Mucosa of rectum (tissue), 2 donors: Measurements from ENCODE around the gene DYNLRB2.

Experiments used
- H3K27ac ChIP-seq, 2 donors: one replicate each; pipeline ENCODE4 v1.7.0; 2013; ENCODE audit warnings: inconsistent platforms in 2 of 2, low read depth in 2 of 2, low read length in 2 of 2
- H3K27me3 ChIP-seq, 2 donors: one replicate each; pipeline ENCODE4 v1.7.0; 2013; ENCODE audit warnings: low read length in 2 of 2; ENCODE audit not compliant: control insufficient read depth in 2 of 2, insufficient read depth in 2 of 2
- H3K36me3 ChIP-seq, 2 donors: one replicate each; pipeline ENCODE4 v1.7.0; 2013; ENCODE audit warnings: low read length in 2 of 2; ENCODE audit not compliant: control insufficient read depth in 2 of 2, insufficient read depth in 2 of 2
- H3K4me1 ChIP-seq, 2 donors: one replicate each; pipeline ENCODE4 v1.7.0; 2013; ENCODE audit warnings: low read length in 2 of 2, mild to moderate bottlenecking in 1 of 2; ENCODE audit not compliant: control insufficient read depth in 2 of 2, insufficient read depth in 2 of 2
- H3K4me3 ChIP-seq, 2 donors: one replicate each; pipeline ENCODE4 v1.7.0; 2013; ENCODE audit warnings: low read length in 2 of 2
- H3K9ac ChIP-seq, 2 donors: one replicate each; pipeline ENCODE4 v1.7.0; 2013; ENCODE audit warnings: low read length in 2 of 2, low read depth in 1 of 2, mild to moderate bottlenecking in 1 of 2
- H3K9me3 ChIP-seq, 2 donors: one replicate each; pipeline ENCODE4 v1.7.0; 2013; ENCODE audit warnings: low read length in 2 of 2; ENCODE audit not compliant: control insufficient read depth in 2 of 2
- donor health status: healthy.
- donor health status: Normal muscosa, but diverticular disease.

The DYNLRB2 gene

GRCh38 chr16:80573700-80574120 lies 32.9 kb downstream of the DYNLRB2 start:
- no peak overlapping the region for H3K4me3 ChIP-seq

GRCh38 chr16:80576343-80576912 lies 35.6 kb downstream of the DYNLRB2 start:
- no peak overlapping the region for H3K9ac ChIP-seq
- no peaks in the 10 kb centered on the region for H3K36me3 ChIP-seq
- peaks cover 0 to 3% of the 10 kb centered on the region in 2 donors for H3K9me3 ChIP-seq
- H3K27ac ChIP-seq, result no peak overlapping the region
- H3K27me3 ChIP-seq, result no peaks in the 10 kb centered on the region
- no peak overlapping the region for H3K4me3 ChIP-seq
- H3K4me1 ChIP-seq, result no peaks in the 10 kb centered on the region

More at GRCh38 chr16:80573700-80574120, 32.9 kb downstream of the DYNLRB2 start:
- no peaks in the 10 kb centered on the region for H3K36me3 ChIP-seq
- H3K4me1 ChIP-seq, result no peaks in the 10 kb centered on the region
- H3K27ac ChIP-seq, result no peak overlapping the region
- no peak overlapping the region for H3K9ac ChIP-seq
- H3K27me3 ChIP-seq, result peaks cover 0 to 3% of the 10 kb centered on the region in 2 donors
- peaks cover 0 to 3% of the 10 kb centered on the region in 2 donors for H3K9me3 ChIP-seq

DNA sequence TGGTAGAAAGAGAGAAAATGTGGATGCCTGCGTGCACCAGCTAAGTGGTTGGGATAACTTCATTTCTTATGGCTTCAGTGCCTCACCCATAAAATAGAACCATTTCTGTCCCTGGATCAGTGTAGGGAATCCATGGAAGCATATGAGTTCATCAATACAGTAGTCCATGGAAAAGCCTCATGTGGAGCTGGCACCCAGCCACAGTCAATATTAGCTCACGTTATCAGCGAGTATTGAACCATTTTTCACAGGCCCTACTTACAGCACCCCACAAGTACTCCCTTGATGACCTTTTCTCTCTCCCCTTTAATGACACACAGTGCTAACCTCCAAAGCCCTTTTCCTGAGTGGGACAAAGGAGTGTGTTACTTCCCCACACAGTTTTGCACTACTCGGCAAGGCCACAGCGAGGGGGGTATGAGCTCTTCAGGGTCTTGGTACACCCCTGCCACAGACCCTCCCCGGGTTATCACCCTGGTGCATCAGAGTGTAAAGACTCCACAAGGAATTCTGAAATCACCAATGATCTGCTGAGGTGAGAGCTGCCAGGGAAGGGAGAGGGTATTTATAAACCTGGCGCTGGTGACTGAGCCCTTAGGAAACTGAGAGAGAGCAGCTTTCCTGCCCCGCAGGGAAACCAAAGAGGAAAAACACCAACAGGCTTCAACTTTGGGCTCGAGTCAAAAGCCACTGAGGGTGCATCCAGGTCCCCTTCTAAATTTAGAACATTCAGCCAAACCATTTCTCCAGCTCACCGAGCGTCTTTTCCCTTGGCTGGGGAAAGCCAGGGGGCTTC lies 36.9 kb downstream of the DYNLRB2 start:
- no peak overlapping the region for H3K4me3 ChIP-seq
- H3K4me1 ChIP-seq, result no peaks in the 10 kb centered on the region
- no peak overlapping the region for H3K27ac ChIP-seq
- no peak overlapping the region for H3K9ac ChIP-seq
- no peaks in the 10 kb centered on the region for H3K36me3 ChIP-seq
- H3K9me3 ChIP-seq, result peaks cover 0 to 3% of the 10 kb centered on the region in 2 donors
- H3K27me3 ChIP-seq, result no peaks in the 10 kb centered on the region

DNA sequence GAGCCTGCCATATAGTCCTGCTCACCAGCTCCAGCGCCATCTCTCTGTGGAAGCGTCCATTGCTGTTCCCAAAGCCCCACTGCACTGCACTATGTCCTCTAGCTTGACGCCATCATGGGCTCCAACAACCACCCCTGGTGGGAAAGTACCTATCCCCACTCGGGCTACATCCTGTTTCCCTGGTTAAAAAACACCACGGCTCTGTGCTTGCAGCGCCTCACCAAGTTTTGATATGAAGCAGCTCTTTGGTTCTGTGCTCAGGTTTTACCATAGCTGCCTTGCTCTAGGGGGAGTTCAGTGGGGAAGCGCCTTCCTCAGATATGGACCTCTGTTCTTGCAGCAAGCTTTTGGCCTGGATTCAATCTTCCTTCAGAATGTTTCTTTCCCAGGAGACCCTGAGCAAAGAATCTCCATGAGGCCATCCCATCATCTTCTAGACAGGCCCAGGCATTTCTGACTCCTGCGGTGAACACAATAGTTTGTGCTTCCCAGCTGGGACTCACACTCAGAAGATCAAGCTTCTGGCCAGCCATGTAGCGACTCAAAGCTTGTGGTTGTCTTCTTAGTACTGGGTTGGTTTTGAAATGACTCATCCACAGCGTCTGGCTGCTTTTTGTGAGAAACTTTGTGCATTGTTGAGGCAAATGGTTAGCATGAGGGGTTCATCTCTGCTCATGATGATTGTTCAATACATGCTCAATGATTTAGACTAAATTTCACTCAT lies 39.5 kb downstream of the DYNLRB2 start:
- H3K36me3 ChIP-seq, result no peaks in the 10 kb centered on the region

GRCh38 chr16:80583466-80583865 lies 42.7 kb downstream of the DYNLRB2 start:
- no peaks in the 10 kb centered on the region for H3K9me3 ChIP-seq

More for the DNA sequence above, 39.5 kb downstream of the DYNLRB2 start:
- Histone ChIP-seq H3K27me3 (no peaks in the 10 kb centered on the region), H3K4me1 (no peaks in the 10 kb centered on the region), H3K9ac (no peak overlapping the region), H3K27ac (no peak overlapping the region), H3K9me3 (peaks cover 0 to 3% of the 10 kb centered on the region in 2 donors), H3K4me3 (no peak overlapping the region)

GRCh38 chr16:80585764-80586163 lies 45.0 kb downstream of the DYNLRB2 start:
- Histone ChIP-seq H3K27ac (no peak overlapping the region), H3K27me3 (no peaks in the 10 kb centered on the region), H3K4me1 (no peaks in the 10 kb centered on the region), H3K4me3 (no peak overlapping the region), H3K9ac (no peak overlapping the region), H3K9me3 (no peaks in the 10 kb centered on the region), H3K36me3 (no peaks in the 10 kb centered on the region)

More at GRCh38 chr16:80583466-80583865, 42.7 kb downstream of the DYNLRB2 start:
- no peak overlapping the region for H3K4me3 ChIP-seq
- H3K36me3 ChIP-seq, result no peaks in the 10 kb centered on the region
- no peak overlapping the region for H3K9ac ChIP-seq
- H3K4me1 ChIP-seq, result no peaks in the 10 kb centered on the region
- H3K27me3 ChIP-seq, result no peaks in the 10 kb centered on the region
- H3K27ac ChIP-seq, result no peak overlapping the region

DNA sequence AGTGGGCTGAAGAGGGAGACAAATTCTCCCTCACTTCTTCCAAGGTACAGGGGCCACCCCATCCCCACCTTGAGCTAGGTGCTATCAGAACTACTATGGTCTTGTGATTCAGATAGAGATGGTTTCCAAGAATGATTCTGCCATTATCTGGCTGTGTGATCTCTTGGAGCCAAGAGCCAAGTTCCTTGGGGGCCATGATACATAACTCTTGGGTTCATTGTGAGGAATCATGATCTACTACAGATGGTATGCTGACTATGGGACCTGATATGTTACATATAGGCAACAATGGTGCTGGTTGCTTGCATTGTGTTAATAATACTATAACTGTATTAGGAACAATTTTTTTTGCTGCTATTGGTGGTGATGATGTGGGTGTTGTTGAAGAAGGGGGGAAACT lies 45.7 kb downstream of the DYNLRB2 start:
- no peak overlapping the region for H3K9ac ChIP-seq

GRCh38 chr16:80587071-80587470 lies 46.3 kb downstream of the DYNLRB2 start:
- no peaks in the 10 kb centered on the region for H3K4me1 ChIP-seq
- no peaks in the 10 kb centered on the region for H3K27me3 ChIP-seq
- no peak overlapping the region for H3K4me3 ChIP-seq
- no peak overlapping the region for H3K9ac ChIP-seq
- H3K36me3 ChIP-seq, result no peaks in the 10 kb centered on the region
- no peak overlapping the region for H3K27ac ChIP-seq
- no peaks in the 10 kb centered on the region for H3K9me3 ChIP-seq

More for the DNA sequence above, 45.7 kb downstream of the DYNLRB2 start:
- H3K27ac ChIP-seq, result no peak overlapping the region
- no peaks in the 10 kb centered on the region for H3K27me3 ChIP-seq
- H3K4me3 ChIP-seq, result no peak overlapping the region
- no peaks in the 10 kb centered on the region for H3K4me1 ChIP-seq
- H3K36me3 ChIP-seq, result no peaks in the 10 kb centered on the region
- H3K9me3 ChIP-seq, result no peaks in the 10 kb centered on the region

- Histone ChIP-seq H3K9me3 (no peaks in the 10 kb centered on the region), H3K9ac (no peak overlapping the region), H3K4me1 (no peaks in the 10 kb centered on the region), H3K36me3 (no peaks in the 10 kb centered on the region), H3K27ac (no peak overlapping the region), H3K27me3 (no peaks in the 10 kb centered on the region), H3K4me3 (no peak overlapping the region)
Measured at GRCh38 chr16:80591071-80591915, 50.5 kb downstream of the DYNLRB2 start.
